ENCODE data around the gene THEM4. TPM values are rescaled to one million over a fixed set of nuclear protein-coding genes. Genes with fewer than 3 reads are reported as not detected.

THEM4 gene
- total RNA-seq, 1 experiment from 2014 or later, result 1.2 TPM

DNA sequence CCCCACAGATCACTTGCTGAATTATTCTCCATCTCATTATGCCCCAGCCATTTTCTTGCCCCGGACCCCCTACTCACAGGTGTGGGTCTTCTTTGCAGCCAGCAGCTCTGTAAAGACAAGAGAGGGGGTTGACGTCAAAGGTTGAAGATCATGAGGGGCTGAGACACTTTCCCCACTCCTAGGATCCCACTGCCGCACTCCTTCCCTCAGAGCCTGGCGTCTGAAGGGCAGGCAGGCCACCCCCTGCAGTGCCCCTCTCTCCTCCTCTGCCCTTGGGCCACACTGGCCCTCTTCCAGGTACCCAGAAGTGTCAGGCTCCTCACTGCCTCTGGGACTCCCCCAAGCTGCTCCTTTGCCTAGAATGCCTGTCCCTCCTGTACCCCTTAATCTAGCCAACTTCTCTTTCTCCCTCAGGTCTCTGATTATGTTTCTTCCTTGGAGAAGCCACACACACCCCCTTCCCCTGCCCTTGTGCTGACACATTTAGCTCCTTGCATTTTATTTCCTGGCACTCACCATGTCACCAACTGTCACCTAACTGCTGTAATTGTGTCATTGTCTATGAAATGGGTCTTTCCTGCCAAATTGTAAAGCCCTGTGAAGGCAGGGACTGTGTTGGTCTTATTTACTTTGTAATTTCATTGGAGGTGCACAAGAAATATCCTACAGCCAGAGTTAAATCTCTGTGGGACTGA lies 79.8 kb downstream of the THEM4 start:
- Histone ChIP-seq H3K27ac (ENCODE audit: low read depth, low read length, poor library complexity, severe bottlenecking) (no peak overlapping the region), H3K9me3 (ENCODE audit: low read depth, low read length, poor library complexity, severe bottlenecking) (no peaks in the 10 kb centered on the region), H3K4me3 (ENCODE audit: low read depth, low read length, poor library complexity, severe bottlenecking) (no peak overlapping the region), H3K4me1 (ENCODE audit: insufficient read depth, low read length, poor library complexity, severe bottlenecking) (no peaks in the 10 kb centered on the region), H3K27me3 (replicated peaks; ENCODE audit: insufficient read depth, low read depth, low read length, poor library complexity) (no peaks in the 10 kb centered on the region), H3K36me3 (ENCODE audit: insufficient read depth, low read length, poor library complexity, severe bottlenecking) (no peaks in the 10 kb centered on the region)
- POLR2A ChIA-PET (ENCODE audit: low non-redundant PET), result no interaction called here
- no peak for DNase-seq (ENCODE audit: low spot score)
- no peak for TF ChIP-seq EZH2 (IDR thresholded peaks at IDR 0.05; ENCODE audit: borderline replicate concordance, low read depth, low read length, poor library complexity, severe bottlenecking)
- TF ChIP-seq, protein P1, sequence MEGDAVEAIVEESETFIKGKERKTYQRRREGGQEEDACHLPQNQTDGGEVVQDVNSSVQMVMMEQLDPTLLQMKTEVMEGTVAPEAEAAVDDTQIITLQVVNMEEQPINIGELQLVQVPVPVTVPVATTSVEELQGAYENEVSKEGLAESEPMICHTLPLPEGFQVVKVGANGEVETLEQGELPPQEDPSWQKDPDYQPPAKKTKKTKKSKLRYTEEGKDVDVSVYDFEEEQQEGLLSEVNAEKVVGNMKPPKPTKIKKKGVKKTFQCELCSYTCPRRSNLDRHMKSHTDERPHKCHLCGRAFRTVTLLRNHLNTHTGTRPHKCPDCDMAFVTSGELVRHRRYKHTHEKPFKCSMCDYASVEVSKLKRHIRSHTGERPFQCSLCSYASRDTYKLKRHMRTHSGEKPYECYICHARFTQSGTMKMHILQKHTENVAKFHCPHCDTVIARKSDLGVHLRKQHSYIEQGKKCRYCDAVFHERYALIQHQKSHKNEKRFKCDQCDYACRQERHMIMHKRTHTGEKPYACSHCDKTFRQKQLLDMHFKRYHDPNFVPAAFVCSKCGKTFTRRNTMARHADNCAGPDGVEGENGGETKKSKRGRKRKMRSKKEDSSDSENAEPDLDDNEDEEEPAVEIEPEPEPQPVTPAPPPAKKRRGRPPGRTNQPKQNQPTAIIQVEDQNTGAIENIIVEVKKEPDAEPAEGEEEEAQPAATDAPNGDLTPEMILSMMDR (conservative IDR thresholded peaks at IDR 0.05; ENCODE audit: low read depth, low read length), result no peak
- no TSS peak for BruUV-seq (replicated peaks)
- CTCF ChIA-PET, result no interaction called here
- intact Hi-C loops (cut with micrococcal nuclease; ENCODE audit: unreplicated experiment), result no loop called here

- Histone ChIP-seq H3K4me1 (ENCODE audit: insufficient read depth, low read length, poor library complexity, severe bottlenecking) (no peaks in the 10 kb centered on the region), H3K4me3 (ENCODE audit: low read depth, low read length, poor library complexity, severe bottlenecking) (no peak overlapping the region), H3K27me3 (replicated peaks; ENCODE audit: insufficient read depth, low read depth, low read length, poor library complexity) (no peaks in the 10 kb centered on the region), H3K9me3 (ENCODE audit: low read depth, low read length, poor library complexity, severe bottlenecking) (no peaks in the 10 kb centered on the region), H3K27ac (ENCODE audit: low read depth, low read length, poor library complexity, severe bottlenecking) (no peak overlapping the region), H3K36me3 (ENCODE audit: insufficient read depth, low read length, poor library complexity, severe bottlenecking) (no peaks in the 10 kb centered on the region)
- ChIA-PET CTCF (no interaction called here), POLR2A (ENCODE audit: low non-redundant PET) (no interaction called here)
- peak; percentile 58 for DNase-seq (ENCODE audit: low spot score)
- BruUV-seq (replicated peaks), result no TSS peak
- intact Hi-C loops (cut with micrococcal nuclease; ENCODE audit: unreplicated experiment), result no loop called here
- no peak for TF ChIP-seq EZH2 (IDR thresholded peaks at IDR 0.05; ENCODE audit: borderline replicate concordance, low read depth, low read length, poor library complexity, severe bottlenecking)
- TF ChIP-seq, protein P1 (conservative IDR thresholded peaks at IDR 0.05; ENCODE audit: low read depth, low read length), result no peak
These were observed 80.4 kb downstream of the THEM4 start for GRCh38 chr1:151828921-151829320.

DNA sequence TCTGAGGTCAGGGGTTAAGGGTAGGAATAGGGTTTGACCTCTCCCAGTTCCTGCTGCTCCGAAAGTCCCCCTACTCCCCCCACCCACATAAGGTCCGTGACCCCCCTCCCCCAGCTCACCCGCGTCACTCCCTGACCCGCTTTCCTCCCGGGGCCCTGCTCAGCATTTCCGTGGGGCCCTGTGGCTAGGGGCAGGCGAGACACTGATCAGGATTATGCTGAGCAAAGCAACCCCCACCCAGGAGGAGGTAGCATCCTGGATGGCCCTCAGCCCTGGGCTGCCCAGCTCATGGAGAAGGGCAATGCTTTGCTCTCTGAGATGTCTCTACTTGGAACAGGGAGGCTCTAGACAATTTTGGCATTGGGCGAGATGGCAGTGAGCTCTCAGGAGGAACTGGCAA lies 81.5 kb downstream of the THEM4 start:
- Histone ChIP-seq H3K9me3 (ENCODE audit: low read depth, low read length, poor library complexity, severe bottlenecking) (no peaks in the 10 kb centered on the region), H3K27ac (ENCODE audit: low read depth, low read length, poor library complexity, severe bottlenecking) (no peak overlapping the region), H3K27me3 (replicated peaks; ENCODE audit: insufficient read depth, low read depth, low read length, poor library complexity) (no peaks in the 10 kb centered on the region), H3K36me3 (ENCODE audit: insufficient read depth, low read length, poor library complexity, severe bottlenecking) (no peaks in the 10 kb centered on the region), H3K4me3 (ENCODE audit: low read depth, low read length, poor library complexity, severe bottlenecking) (no peak overlapping the region), H3K4me1 (ENCODE audit: insufficient read depth, low read length, poor library complexity, severe bottlenecking) (no peaks in the 10 kb centered on the region)
- ChIA-PET POLR2A (ENCODE audit: low non-redundant PET) (no interaction called here), CTCF (no interaction called here)
- no peak for TF ChIP-seq EZH2 (IDR thresholded peaks at IDR 0.05; ENCODE audit: borderline replicate concordance, low read depth, low read length, poor library complexity, severe bottlenecking)
- TF ChIP-seq, protein P1 (conservative IDR thresholded peaks at IDR 0.05; ENCODE audit: low read depth, low read length), result no peak
- DNase-seq (ENCODE audit: low spot score), result no peak
- intact Hi-C loops (cut with micrococcal nuclease; ENCODE audit: unreplicated experiment), result no loop called here
- BruUV-seq (replicated peaks), result no TSS peak

Measured in A673 (cell line).